Measurements from ENCODE around the gene KIF3B.
"Not testable (repeated sequence)": the region's sequence is repeated elsewhere in the genome, so short reads cannot be mapped to it uniquely, and the experiment has no call there.

KIF3B gene

GRCh38 chr20:32296819-32297420 is 19.5 kb downstream of the KIF3B start:
- DNase-seq: no peak

- no peak for DNase-seq
These were observed 20.0 kb downstream of the KIF3B start for GRCh38 chr20:32297439-32297838.

- no peak for DNase-seq
These were observed 23.2 kb downstream of the KIF3B start for GRCh38 chr20:32300647-32301046.

- DNase-seq: no peak
These were observed 24.5 kb downstream of the KIF3B start for GRCh38 chr20:32301719-32302506.

- no peak for DNase-seq
These were observed 25.0 kb downstream of the KIF3B start for GRCh38 chr20:32302507-32302872.

GRCh38 chr20:32304131-32304746 is 26.8 kb downstream of the KIF3B start:
- DNase-seq: no peak

GRCh38 chr20:32312718-32313424 is 35.4 kb downstream of the KIF3B start:
- no peak for DNase-seq

- no peak for DNase-seq
These were observed 37.3 kb downstream of the KIF3B start for GRCh38 chr20:32314768-32315167.

GRCh38 chr20:32315399-32315798 is 37.9 kb downstream of the KIF3B start:
- no peak for DNase-seq

- DNase-seq: no peak
These were observed 38.4 kb downstream of the KIF3B start for GRCh38 chr20:32315891-32316290.

- DNase-seq: no peak
These were observed 39.2 kb downstream of the KIF3B start for GRCh38 chr20:32316667-32317066.

- DNase-seq: no peak
These were observed 41.6 kb downstream of the KIF3B start for GRCh38 chr20:32319100-32319499.

- no peak for DNase-seq
These were observed 42.9 kb downstream of the KIF3B start for GRCh38 chr20:32320305-32320704.

- DNase-seq: no peak
These were observed 43.9 kb downstream of the KIF3B start for GRCh38 chr20:32321390-32321789.

GRCh38 chr20:32322260-32322659 is 44.8 kb downstream of the KIF3B start:
- DNase-seq: not testable (repeated sequence)

- DNase-seq: not testable (repeated sequence)
These were observed 46.3 kb downstream of the KIF3B start for GRCh38 chr20:32323761-32324160.

- no peak for DNase-seq
These were observed 48.5 kb downstream of the KIF3B start for GRCh38 chr20:32325706-32326503.

GRCh38 chr20:32326504-32326845 is 49.0 kb downstream of the KIF3B start:
- no peak for DNase-seq

GRCh38 chr20:32327087-32327681 is 49.7 kb downstream of the KIF3B start:
- DNase-seq: no peak

GRCh38 chr20:32329817-32330554 is 52.5 kb downstream of the KIF3B start:
- no peak for DNase-seq

- DNase-seq: no peak
These were observed 53.1 kb downstream of the KIF3B start for GRCh38 chr20:32330555-32330897.

- no peak for DNase-seq
These were observed 55.2 kb downstream of the KIF3B start for GRCh38 chr20:32332614-32333013.

All from NCI-H524 (cell line).